NCI-H2196 treated with DMSO at 0.1 percent for 48 hours (cell line): ENCODE data around the gene PNMT.
A peak's percentile ranks its signal among the peaks of the same experiment; 100 is the strongest.

Experiments
- DNase-seq: peaks from one replicate; lab custom pipeline; 2025; ENCODE audit not compliant: unreplicated experiment; lab: John Stamatoyannopoulos, UW

The PNMT gene

DNA sequence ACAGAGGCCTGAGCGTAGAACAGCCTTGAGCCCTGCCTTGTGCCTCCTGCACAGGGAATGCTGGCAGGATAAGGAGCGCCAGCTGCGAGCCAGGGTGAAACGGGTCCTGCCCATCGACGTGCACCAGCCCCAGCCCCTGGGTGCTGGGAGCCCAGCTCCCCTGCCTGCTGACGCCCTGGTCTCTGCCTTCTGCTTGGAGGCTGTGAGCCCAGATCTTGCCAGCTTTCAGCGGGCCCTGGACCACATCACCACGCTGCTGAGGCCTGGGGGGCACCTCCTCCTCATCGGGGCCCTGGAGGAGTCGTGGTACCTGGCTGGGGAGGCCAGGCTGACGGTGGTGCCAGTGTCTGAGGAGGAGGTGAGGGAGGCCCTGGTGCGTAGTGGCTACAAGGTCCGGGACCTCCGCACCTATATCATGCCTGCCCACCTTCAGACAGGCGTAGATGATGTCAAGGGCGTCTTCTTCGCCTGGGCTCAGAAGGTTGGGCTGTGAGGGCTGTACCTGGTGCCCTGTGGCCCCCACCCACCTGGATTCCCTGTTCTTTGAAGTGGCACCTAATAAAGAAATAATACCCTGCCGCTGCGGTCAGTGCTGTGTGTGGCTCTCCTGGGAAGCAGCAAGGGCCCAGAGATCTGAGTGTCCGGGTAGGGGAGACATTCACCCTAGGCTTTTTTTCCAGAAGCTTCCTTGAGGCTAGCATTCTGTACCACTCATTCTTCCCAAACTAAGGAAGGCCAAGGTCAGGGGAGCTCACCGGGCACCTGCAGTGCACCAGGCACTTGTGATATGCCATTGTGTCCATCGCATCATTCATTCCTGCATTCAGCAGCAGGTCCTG, 1.9 kb downstream of the PNMT start:
- DNase-seq = no peak

GRCh38 chr17:39670746-39671145, 2.5 kb downstream of the PNMT start:
- no peak for DNase-seq

DNA sequence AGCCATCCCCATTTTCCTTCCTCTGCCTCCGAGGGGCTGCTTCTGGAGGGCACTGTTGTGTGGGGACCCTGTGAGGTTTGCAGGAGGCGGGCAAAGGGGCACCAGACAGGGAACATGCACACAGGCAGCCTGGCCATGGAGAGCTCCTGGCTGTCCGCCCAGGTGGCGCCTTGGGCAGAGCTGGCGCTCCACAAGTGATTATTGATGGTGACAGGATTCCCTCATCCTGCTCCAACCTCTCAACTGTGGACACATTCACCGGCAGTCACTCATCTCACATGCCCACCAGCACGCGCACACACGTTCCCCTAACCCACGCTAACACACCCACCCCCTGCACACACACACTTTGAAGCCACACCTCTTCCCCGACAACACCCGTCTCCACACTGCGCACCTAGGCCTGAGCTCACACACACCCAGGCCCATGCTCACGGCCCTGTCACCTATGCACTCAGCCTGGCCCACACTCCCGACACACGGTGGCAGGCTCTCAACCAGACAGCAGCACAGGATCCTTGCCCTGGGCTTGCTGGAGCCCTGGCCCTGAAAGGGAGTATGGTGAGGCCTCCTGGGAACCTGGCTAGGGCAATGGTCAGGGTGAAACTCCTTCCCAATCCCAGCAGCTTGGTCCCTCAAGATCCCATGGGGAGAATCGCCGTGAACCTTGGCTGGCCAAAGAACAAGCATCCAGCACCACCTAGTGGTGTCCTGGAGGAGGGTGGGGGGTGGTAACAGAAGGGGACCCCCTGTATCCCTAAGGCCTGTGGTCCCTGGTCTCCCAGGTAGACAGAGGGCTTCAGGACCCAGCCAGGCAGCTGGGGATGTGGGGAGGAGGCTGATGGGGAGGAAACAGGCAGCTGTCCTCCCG, 3.6 kb downstream of the PNMT start:
- DNase-seq = no peak

DNA sequence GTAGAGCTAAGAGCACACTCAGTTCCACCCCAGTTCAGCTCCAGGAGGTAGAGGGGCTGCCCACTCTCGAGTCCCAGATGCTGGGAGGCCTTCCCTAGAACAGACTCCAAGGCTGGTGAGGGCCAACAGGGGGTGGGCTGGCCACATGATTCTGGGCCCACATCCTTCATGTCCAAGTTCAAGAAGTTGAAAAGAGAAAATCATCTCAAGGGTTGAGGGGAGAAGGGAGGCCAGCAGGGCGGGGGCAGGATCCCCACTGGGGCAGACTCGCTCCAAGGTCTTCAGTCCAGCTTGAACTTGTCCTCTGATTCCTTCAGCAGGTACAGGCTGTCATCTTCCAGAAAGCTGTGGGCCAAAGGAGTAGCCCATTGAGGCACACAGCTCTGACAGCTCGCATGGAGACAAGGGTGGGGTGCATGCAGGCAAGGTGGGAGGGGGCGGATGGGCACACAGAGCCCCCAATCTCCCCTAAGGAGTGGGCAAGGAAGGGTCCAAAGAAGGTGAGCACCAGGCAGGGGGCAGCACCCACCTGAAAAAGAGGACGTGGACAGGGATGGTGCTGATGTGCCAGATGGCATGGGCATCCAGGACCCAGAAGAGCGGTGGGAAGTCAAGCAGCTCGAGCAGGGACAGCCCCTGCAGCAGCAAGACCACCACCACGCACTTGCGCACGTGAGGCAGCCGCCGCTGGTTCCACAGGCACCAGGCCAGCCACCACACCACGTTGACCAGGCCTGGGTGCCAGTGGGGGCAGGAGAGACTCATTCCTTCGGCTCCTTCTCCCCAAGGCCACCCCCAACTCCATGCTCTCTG, 4.5 kb downstream of the PNMT start:
- DNase-seq = no peak

GRCh38 chr17:39673335-39674081, 5.3 kb downstream of the PNMT start:
- DNase-seq = no peak

GRCh38 chr17:39674179-39674578, 5.9 kb downstream of the PNMT start:
- DNase-seq = no peak

DNA sequence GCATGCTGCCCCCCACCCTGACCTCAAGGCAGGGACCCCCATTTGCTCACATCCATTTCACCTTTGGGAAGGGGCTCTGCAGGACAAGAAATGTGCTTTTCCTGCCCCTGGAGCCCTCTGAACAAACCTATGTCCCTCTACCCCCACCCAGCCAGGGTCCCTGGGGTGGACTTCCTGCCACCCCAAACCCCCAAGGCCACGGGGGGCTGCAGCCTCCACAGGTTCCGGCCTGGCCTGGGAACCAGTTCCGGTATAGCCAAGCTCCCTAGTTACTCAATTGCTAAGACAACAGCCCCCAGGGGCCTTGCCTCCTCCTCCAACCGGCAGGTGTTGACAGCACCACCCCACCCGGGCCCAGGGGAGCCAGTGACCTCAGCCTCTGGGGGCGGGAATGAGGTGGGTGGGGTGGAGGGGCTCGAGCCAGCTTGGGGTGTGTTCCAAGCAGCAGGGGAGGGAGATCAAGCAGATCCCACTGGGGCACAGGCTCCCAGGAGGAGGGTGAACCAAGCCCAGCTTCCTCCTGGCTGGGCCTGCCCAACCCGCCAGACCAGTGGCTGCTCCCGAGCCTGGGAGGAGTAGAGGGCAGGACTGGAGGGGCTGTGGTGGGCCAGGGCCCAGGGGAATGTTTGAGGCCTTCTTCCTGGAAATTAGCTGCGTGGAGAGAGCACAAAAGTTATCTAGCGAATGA, 6.6 kb downstream of the PNMT start:
- DNase-seq = no peak

GRCh38 chr17:39675390-39676082, 7.3 kb downstream of the PNMT start:
- no peak for DNase-seq

DNA sequence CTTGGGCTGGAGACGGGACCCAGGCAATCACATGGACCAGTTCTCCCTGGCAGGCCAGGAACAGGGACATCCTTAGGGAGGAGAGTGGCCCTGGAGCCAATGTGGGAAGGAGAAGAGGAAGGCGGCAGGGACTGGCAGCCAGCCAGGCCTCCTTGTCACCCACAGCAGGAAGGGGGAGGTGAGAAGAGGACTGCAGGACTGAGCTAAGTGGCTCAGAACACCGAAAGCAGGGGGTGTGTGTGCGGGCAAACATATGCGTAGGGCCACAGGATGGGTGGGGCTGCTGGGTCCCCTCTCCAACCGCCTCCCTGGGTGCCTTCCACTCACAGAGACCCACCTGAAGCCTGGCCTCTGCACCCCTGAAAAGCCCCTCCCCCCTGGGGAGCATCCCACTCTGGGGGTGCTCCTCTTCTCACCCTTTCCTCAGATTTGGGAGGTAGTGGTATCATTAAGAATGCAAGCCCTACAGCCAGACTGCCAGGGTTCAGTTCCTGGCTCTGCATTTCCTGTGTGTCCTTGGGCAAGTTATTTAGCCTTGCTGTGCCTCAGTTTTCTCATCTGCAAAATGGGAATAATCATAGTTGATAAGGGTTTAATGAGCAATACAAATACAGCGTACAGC, 8.1 kb downstream of the PNMT start:
- no peak for DNase-seq

GRCh38 chr17:39677072-39677471, 8.8 kb downstream of the PNMT start:
- DNase-seq = no peak

GRCh38 chr17:39677542-39678339, 9.5 kb downstream of the PNMT start:
- peak; percentile 9 for DNase-seq

GRCh38 chr17:39678340-39679116, 10.3 kb downstream of the PNMT start:
- DNase-seq = no peak

DNA sequence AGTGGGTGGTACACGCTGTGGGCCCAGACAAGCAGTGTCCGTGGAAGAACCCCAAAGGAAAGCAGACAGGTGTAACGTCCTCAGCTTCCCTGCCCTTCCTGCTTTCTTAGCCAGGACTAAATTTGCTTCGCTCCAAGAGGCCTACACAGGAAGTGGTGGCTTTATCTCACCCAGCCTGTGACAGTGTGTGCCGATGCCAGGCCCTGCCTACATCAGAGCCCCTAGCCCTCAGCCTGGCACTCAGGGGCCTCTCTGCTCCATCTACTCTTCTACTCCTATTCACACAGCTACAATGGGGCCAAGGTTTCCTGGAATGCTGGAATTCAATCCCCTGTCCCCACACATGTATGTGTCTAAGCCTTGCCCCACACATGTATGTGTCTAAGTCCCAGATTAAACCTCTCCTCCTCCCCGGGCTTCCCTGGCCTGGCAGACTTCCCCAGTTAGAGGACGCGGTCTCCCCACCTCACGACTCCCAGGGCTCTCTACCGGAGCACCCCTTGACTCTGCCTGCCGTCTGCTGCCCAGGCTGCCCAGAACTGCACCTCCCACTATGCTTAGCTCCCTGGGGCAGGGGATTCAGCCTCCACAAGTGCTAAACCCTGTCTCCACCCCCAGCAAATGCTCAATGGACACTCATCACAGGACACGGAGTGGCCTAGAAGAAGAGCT, 11.4 kb downstream of the PNMT start:
- no peak for DNase-seq

DNA sequence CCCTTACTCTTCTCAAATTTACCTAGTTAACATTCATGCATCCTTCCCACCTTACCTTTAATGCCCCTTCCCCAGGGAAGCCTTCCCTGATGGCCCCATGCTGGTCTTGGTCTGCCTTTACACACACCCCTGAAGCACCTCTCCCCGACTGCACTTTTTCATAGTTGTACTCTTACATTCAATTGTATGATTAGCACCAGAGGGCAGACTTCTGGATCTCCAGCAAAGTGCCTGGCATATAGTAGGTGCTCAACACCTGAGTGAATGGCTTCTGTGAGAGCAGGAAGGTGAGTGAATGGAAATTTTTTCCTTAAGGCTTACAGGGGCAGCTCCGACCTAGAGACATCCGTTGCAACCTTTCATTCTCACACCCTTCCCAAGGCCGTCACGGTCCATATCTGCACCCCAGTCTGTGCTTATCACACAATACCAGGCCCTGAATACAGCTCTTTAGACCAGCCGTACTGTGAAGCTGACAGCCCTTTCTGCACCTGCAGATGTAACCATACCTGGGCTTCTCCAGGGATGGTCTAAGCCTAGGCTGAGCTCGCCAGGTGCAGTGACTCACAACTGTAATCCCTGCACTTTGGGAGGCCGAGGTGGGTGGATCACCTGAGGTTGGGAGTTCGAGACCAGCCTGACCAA, 15.2 kb downstream of the PNMT start:
- no peak for DNase-seq

GRCh38 chr17:39684369-39685192, 16.3 kb downstream of the PNMT start:
- no peak for DNase-seq
